Measurements from ENCODE around the gene PRKRA.
"Not testable (repeated sequence)": the region's sequence is repeated elsewhere in the genome, so short reads cannot be mapped to it uniquely, and the experiment has no call there.

PRKRA gene

GRCh38 chr2:178450774-178451525 lies at the start of gene PRKRA, which contains the start of gene PJVK:
Gene PRKRA (minus strand): TSS chr2:178451175. CDS start chr2:178451030, 145 bp downstream.
Gene PJVK (plus strand): TSS chr2:178451378. CDS start chr2:178453410, 2,032 bp downstream.
- DNase-seq, result peak; percentile 97

DNA sequence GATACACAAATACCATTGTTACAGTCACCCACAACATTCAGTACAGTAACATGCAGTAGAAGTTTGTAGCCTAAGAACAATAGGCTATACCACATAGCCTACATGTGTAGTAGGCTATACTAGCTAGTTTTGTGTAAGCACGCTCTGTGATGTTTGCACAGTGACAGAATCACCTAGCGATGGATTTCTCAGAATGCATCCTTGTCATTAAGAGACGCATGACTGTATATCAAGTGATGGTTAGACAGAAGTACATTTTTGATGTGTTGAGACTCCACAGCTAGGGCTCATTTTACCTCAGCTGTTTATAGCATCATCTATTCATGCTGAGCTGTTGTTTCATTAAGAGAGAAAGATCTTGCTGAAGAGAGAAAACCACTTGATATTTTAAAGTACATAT lies 48.7 kb upstream of the PRKRA start:
- DNase-seq, result no peak

DNA sequence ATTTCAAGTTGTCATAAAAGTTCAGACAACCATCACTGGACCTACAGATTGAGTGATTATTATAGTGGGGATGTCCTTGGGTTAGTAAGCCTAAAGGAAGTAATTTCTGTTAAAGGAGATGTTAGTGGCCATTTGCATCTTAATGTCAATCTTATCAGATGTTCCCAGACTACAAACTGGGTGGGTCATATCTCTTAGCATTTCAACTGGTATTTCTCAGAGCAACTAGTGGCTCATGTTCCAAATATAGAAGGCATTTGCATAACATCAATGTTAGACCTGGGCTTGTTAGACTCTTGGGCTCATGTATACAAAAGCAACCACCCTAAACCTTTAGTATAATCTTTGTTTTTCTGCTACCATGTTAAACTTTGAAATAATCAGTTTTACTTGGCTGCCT lies 47.2 kb upstream of the PRKRA start:
- DNase-seq, result no peak

- DNase-seq, result no peak
Measured at GRCh38 chr2:178496049-178496448, 45.1 kb upstream of the PRKRA start.

GRCh38 chr2:178491612-178492011 lies 40.6 kb upstream of the PRKRA start:
- no peak for DNase-seq

- no peak for DNase-seq
Measured at GRCh38 chr2:178485356-178485755, 34.4 kb upstream of the PRKRA start.

DNA sequence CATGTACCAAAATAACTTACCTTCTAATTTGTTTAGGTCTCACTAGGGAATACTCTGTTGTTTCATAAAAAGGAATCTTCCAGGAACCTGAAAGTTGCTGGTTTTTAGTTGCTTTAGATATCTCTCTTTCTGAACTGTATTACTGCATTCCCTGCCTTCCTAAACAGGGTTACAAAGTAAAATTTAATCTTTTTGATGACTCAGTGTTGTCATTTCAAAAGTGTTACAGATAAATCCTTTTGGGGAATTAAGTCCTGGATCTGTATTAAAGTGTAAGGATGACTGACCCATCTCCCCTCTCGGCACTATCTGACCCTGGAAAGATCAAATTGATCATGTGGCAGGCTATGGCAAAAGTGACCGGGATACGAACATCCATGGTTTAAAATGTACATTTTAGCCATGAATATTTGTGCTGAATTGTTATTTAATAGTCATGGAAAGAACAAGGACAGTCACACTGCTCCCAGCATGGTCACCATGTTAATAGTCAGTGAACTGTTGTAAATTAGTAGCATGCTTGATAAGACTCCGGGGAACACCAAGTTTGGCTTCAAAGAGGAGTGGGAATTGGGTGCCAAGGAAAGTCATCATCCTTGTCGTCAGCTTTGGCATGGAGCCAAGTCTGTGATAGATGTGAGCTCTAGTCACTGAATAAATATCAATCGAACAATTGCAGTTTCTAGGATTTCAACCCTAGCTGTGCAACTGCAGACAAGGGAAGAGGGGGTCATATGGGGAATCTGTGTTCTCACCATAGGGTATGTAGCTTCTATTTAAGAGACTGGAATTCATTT lies 33.5 kb upstream of the PRKRA start:
- no peak for DNase-seq

DNA sequence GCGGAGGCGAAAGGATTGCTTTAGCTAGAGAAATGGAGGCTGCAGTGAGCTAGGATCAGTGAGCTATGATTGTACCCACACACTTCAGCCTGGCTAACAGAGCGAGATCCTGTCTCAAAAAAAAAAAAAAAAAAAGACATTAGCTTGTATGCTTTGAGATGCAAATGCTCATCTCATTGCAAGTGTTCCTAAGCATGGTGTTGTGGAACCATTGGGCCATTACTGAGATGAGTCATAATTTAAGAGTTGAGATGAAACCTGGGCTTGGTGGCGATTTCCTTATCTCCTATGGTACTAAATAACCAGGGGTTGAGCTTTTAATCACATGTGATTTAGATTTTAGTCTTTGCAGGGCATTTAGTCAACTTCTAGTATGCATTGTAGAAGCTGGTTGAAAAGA lies 31.5 kb upstream of the PRKRA start:
- no peak for DNase-seq

DNA sequence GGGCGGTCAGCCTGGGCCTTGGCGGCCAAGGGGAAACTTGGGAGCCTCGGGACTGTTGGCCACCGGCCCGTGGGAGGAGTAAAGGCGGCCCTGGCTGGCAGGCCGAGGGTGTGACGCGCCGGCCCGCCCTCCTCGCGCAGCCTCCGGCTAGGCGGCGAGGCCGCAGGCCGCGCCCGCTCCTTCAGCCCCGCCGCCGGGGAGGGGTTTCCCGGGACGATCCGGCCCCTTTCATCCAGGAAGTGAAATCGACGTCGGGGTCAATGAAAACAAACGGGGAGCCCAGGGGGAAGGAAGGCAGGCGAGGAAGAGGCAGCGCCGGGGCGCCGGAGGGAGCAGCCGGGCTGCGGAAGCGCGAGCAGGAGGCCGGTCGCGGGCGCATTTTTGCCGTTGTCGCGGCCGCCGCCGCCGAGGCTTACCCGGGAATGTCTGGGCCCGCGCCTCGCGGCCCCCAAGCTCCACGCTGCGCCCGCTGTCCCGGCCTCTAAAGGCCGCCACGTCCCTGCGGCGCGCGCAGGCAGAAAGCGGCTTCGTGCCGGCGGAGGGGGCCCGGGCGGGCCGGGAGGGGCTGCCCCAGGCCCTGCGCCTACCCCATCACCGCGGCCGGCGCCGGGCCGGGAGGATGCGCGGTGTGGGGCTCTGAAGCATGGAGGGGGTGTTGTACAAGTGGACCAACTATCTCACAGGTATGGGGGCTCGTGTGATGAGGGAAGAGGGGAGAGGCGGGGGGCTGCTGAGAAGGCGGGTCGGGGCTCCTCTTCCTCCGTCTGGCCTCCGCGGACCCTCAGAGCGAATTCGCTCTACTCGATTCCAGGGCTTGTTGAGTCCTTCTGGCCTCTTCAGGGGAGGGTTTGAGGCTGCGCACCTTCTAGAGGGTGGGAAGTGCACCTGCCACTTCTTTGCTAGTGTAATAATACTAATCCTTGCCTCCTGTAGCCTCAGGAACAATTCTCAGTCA lies 29.5 kb upstream of the PRKRA start, which contains the start of gene PLEKHA3:
Gene PLEKHA3 (plus strand): TSS at position 231 of the 955 bp plus-strand sequence. CDS start 413 bp downstream, at position 644.
- peak; percentile 80 for DNase-seq

- no peak for DNase-seq
Measured at GRCh38 chr2:178479758-178480226, 28.8 kb upstream of the PRKRA start.

- no peak for DNase-seq
Measured at GRCh38 chr2:178479275-178479616, 28.3 kb upstream of the PRKRA start.

DNA sequence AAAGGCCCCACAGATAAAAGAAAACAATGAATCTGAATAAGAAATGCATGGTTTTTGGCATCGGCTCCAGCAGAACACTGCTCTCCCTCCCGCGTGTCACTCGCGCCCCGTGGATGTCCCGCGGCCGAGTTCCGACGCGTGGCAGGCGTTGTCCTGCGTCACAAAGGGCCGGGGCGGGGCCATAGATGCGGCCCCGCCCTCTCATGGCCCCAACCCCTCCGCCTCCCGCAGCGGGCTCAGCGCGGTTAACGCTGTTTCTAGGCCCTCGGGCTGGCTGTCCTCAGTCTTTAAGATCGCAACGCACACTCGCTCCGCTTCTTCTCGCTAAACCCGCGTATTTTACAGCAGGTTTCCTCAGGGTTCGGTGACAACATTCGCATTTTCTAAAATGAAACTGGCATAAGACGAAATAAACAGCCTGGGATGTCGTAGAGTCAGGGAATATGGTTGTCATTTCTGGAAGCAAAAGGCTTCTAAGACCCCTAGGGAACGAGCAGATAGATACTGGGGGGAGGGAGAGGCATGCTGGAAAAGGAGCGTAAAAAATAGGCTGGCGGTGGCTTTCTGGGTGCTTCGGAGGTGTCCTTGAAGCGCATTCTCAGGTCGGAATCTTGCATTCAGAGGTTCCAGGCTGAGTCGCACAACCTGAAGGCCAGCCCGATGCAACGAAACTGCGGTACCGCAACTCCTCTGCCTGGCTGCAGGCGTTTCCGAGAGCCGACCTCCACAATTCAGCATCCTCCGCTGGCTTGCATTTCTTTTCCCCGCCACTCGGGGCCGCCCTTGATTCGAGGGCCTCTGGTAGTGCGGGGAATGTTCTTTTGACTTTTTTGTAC lies 27.7 kb upstream of the PRKRA start, which contains the start of gene FKBP7:
Gene FKBP7 (minus strand): TSS at position 162 of the 836 bp plus-strand sequence. CDS start 101 bp downstream, at position 61.
- peak; percentile 78 for DNase-seq

DNA sequence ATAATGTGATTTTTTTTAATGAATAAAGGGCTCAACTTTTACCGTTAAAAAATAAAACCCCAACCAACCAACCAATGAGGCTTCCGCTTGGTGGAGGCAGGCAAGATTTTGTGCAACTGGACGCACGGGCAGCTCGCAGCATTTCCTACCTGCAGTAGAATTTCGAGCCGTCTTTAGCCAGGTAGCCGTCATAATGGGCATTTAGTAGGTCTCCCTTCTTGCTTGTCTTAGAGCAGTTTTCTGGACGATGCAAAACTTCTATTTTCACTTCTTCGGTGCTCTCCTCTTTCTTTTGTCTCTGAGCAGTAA lies 27.1 kb upstream of the PRKRA start:
- no peak for DNase-seq

GRCh38 chr2:178477443-178478129 lies 26.6 kb upstream of the PRKRA start:
- no peak for DNase-seq

GRCh38 chr2:178476477-178476876 lies 25.5 kb upstream of the PRKRA start:
- no peak for DNase-seq

GRCh38 chr2:178474560-178474959 lies 23.6 kb upstream of the PRKRA start:
- no peak for DNase-seq

DNA sequence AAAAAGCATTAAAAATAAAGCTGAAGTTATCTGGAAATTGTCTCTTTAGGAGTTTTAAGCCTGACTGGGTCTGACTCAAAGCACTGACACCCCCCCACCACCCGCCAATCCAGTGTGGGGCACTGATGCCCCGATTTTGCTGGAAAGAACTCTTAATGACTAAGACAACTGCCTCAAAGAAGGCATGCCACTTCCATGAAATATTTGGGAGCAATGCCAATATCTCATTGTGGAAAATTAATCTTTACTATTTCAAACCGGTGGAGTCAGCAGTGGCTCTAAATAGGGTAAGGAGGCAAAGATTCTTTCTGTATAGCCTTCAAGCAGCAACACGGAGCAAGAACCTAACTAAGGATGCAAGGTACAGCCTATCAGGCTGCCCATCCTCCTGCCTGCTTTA lies 23.0 kb upstream of the PRKRA start:
- DNase-seq, result no peak

- DNase-seq, result no peak
Measured at GRCh38 chr2:178473373-178473772, 22.4 kb upstream of the PRKRA start.

- DNase-seq, result not testable (repeated sequence)
Measured at GRCh38 chr2:178471313-178471712, 20.3 kb upstream of the PRKRA start.

DNA sequence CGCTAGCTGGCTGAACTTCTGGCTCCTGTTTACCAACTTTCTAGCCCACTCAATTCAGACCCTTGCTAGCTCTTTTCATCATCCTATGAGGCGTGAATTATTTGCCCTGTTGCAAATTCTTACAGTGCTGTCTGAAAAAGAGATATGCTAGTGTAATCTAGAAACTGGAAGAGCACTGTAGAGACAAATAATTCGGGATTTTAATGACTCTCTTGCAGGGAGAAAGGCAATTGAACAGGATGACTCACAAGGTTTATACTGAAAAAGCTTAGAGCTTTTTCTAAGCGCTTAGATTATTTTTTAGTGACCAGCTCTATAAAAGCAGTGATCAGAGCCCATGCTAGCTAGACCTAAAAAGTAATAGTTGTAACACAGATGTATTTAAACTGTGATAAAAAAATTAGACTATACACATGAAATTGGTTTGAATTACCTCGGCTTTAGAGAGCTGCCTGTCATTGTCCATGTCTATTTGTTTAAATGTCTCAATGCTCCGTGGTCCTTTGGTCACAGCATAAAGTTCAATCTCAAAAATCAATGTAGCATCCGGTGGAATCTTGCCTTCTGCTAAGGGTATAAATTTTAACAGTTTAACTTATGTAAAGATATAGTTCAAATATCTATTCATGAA lies 18.4 kb upstream of the PRKRA start:
- DNase-seq, result no peak

- no peak for DNase-seq
Measured at GRCh38 chr2:178457390-178457886, 6.5 kb upstream of the PRKRA start.
